Esophagus squamous epithelium (tissue), 4 donors: ENCODE measurements around the gene PIGT.

Source experiments
- CTCF ChIP-seq, 6 experiments: fragments of 450-650 bp in 4 of 6; fragments of 200-600 bp in 2 of 6; sonication (generic) in 2 of 6; IDR thresholded peaks; one replicate each; pipeline ENCODE4 v1.5.1; 2016 to 2019; ENCODE audit warnings: antibody characterized with exemption in 6 of 6, mild to moderate bottlenecking in 4 of 6, moderate library complexity in 4 of 6
- POLR2A ChIP-seq, 4 donors: fragments of 450-650 bp; IDR thresholded peaks; one replicate each; pipeline ENCODE4 v1.6.1; 2017; ENCODE audit warnings: antibody characterized with exemption in 4 of 4, mild to moderate bottlenecking in 4 of 4, moderate library complexity in 3 of 4

- TF ChIP-seq CTCF (IDR thresholded peaks at IDR 0.05) (no peak), POLR2A (IDR thresholded peaks at IDR 0.05) (no peak)
Observed at GRCh38 chr20:45452238-45452637, 36.3 kb downstream of the PIGT start.
